Lower lobe of right lung (tissue), 2 donors: ENCODE measurements around the gene LRFN3. TPM values are rescaled to one million over a fixed set of nuclear protein-coding genes. Genes with fewer than 3 reads are reported as not detected.
"Not testable (repeated sequence)": the region's sequence is repeated elsewhere in the genome, so short reads cannot be mapped to it uniquely, and the experiment has no call there.

Experiments
- ATAC-seq, 2 donors: fragments of 200-7000 bp; cut with Tn5 transposase; one replicate each; pipeline ENCODE4 v1.9.1; 2020 to 2022; ENCODE audit warnings: mild to moderate bottlenecking in 2 of 2, moderate library complexity in 2 of 2
- DNase-seq: peaks from one replicate; pipeline ENCODE4 v3.0.0-alpha.2; 2020
- H3K27ac ChIP-seq: fragments of 200-600 bp; one replicate; pipeline ENCODE4 v1.8.0; 2022
- H3K27me3 ChIP-seq: fragments of 200-600 bp; one replicate; pipeline ENCODE4 v1.8.0; 2022; ENCODE audit warnings: low read depth
- H3K36me3 ChIP-seq: fragments of 200-600 bp; one replicate; pipeline ENCODE4 v1.8.0; 2022; ENCODE audit warnings: mild to moderate bottlenecking
- H3K4me1 ChIP-seq: fragments of 200-600 bp; one replicate; pipeline ENCODE4 v1.8.0; 2022
- H3K4me3 ChIP-seq: fragments of 200-600 bp; one replicate; pipeline ENCODE4 v1.8.0; 2022; ENCODE audit warnings: mild to moderate bottlenecking
- H3K9me3 ChIP-seq: fragments of 200-600 bp; one replicate; pipeline ENCODE4 v1.8.0; 2022
- CTCF ChIP-seq: fragments of 200-600 bp; IDR thresholded peaks from one replicate; pipeline ENCODE4 v1.8.0; 2022; ENCODE audit warnings: antibody characterized with exemption, mild to moderate bottlenecking
- intact Hi-C: fragments of 100-400 bp; cut with DNase I; formaldehyde crosslinking; loops from one replicate; pipeline ENCODE4 v1.11.0; 2022
- long read RNA-seq: library from polyadenylated mRNA; unstranded; transcript quantifications from one replicate; pipeline ENCODE4 v2.0.0, GENCODE V29; 2021
- total RNA-seq: library from RNA; stranded (reverse); fragmentation: NEBNext Ultra II Directional; extraction: Animal tissue kit (Norgen Biotek cat#: 25700); gene quantifications from one replicate; pipeline ENCODE4 v1.2.1, GENCODE V29; 2021
- donor health status: DM: no; HTN: yes; CAD: no; lungs with severe emphysema.

Gene LRFN3
- 14.6 TPM for total RNA-seq
- long read RNA-seq, partial matches to known transcripts = 2 of 5 reads
- long read RNA-seq, other reads (novel, unspliced or antisense) = 0 of 5 reads

GRCh38 chr19:35935911-35936737 lies at the start of gene LRFN3:
Gene LRFN3 (plus strand): TSS chr19:35936374. CDS start chr19:35939426, 3,052 bp downstream.
- Histone ChIP-seq H3K4me3 (peak within 1 kb of the TSS; percentile 54), H3K4me1 (peaks cover 27% of the 10 kb centered on the region), H3K27ac (peak within 1 kb of the TSS; percentile 67), H3K9me3 (no peaks in the 10 kb centered on the region), H3K36me3 (peaks cover 13% of the 10 kb centered on the region), H3K27me3 (no peaks in the 10 kb centered on the region)
- DNase-seq (peak; percentile 81), ATAC-seq (peak; percentile 36 to 68)
- intact Hi-C loops = no loop called here
- no peak for TF ChIP-seq CTCF

- H3K27ac ChIP-seq = no peak overlapping the region
- ATAC-seq (no peak), DNase-seq (no peak)
- H3K4me3 ChIP-seq = no peak overlapping the region
- no peaks in the 10 kb centered on the region for H3K27me3 ChIP-seq
- no peak for TF ChIP-seq CTCF
- no peaks in the 10 kb centered on the region for H3K4me1 ChIP-seq
- H3K9me3 ChIP-seq = no peaks in the 10 kb centered on the region
- intact Hi-C loops = no loop called here
- peaks cover 48% of the 10 kb centered on the region for H3K36me3 ChIP-seq
These were observed 49.0 kb upstream of the LRFN3 start for GRCh38 chr19:35887197-35887596.

GRCh38 chr19:35888398-35888797 lies 47.8 kb upstream of the LRFN3 start:
- no peaks in the 10 kb centered on the region for H3K27me3 ChIP-seq
- no peak for TF ChIP-seq CTCF
- H3K36me3 ChIP-seq = peaks cover 60% of the 10 kb centered on the region
- intact Hi-C loops = no loop called here
- no peaks in the 10 kb centered on the region for H3K4me1 ChIP-seq
- H3K27ac ChIP-seq = no peak overlapping the region
- H3K4me3 ChIP-seq = no peak overlapping the region
- no peaks in the 10 kb centered on the region for H3K9me3 ChIP-seq
- ATAC-seq = no peak
- no peak for DNase-seq

- Histone ChIP-seq H3K27me3 (no peaks in the 10 kb centered on the region), H3K27ac (no peak overlapping the region), H3K9me3 (no peaks in the 10 kb centered on the region), H3K4me3 (no peak overlapping the region), H3K4me1 (no peaks in the 10 kb centered on the region), H3K36me3 (peaks cover 71% of the 10 kb centered on the region)
- no peak for DNase-seq
- intact Hi-C loops = no loop called here
- peak in 1 of 2 donors; percentile 14 for ATAC-seq
- no peak for TF ChIP-seq CTCF
These were observed 46.6 kb upstream of the LRFN3 start for GRCh38 chr19:35889370-35890112.

- H3K4me1 ChIP-seq = no peaks in the 10 kb centered on the region
- ATAC-seq (peak in 1 of 2 donors; percentile 13), DNase-seq (no peak)
- H3K9me3 ChIP-seq = no peaks in the 10 kb centered on the region
- TF ChIP-seq CTCF = no peak
- H3K27me3 ChIP-seq = no peaks in the 10 kb centered on the region
- H3K36me3 ChIP-seq = peaks cover 78% of the 10 kb centered on the region
- intact Hi-C loops = no loop called here
- no peak overlapping the region for H3K4me3 ChIP-seq
- no peak overlapping the region for H3K27ac ChIP-seq
These were observed 46.0 kb upstream of the LRFN3 start for GRCh38 chr19:35890113-35890650.

- H3K4me3 ChIP-seq, intact Hi-C loops: not testable (repeated sequence)
These were observed 44.4 kb upstream of the LRFN3 start for GRCh38 chr19:35891819-35892218.

More at GRCh38 chr19:35891819-35892218, 44.4 kb upstream of the LRFN3 start:
- H3K27ac ChIP-seq, ATAC-seq, H3K4me1 ChIP-seq, H3K9me3 ChIP-seq, DNase-seq, H3K27me3 ChIP-seq: not testable (repeated sequence)
- H3K36me3 ChIP-seq = peaks cover 94% of the 10 kb centered on the region
